Stimulated activated CD8-positive, alpha-beta memory T cell treated with anti-CD3 and anti-CD28 coated beads, Interleukin-12 subunit alpha, Interleukin-12 subunit beta, amount 100 ng/mL, for 24 hours (primary cell): ENCODE results near the gene PMEL.
"Not testable (repeated sequence)": the region's sequence is repeated elsewhere in the genome, so short reads cannot be mapped to it uniquely, and the experiment has no call there.

Source experiments
- DNase-seq: peaks from one replicate; pipeline ENCODE4 v3.0.0-alpha.2; 2020; ENCODE audit errors: extremely low read depth

The PMEL gene

GRCh38 chr12:55965941-55966407 is at the start of gene PMEL:
Gene PMEL, minus strand, starts transcription at chr12:55966042. Its CDS starts 31 bp downstream, at chr12:55966011.
- no peak for DNase-seq

DNA sequence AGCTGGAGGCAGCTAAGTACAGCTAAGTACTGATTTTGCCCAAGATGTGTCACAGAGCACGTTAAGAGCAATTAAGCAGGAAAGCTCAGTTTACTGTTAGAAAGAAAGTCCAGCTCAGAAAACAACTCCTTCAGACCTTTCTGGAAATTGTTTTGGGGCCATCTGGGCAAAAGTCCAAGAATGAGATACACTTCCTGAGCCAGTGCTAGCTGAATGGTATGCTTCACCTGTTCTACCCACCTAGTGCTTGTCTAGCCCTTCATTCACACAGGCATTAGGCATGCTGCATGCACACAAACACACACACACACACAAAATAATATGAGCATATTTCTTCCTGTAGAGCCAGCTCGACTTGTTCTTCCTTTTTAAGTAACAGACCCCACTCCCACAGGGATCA is 48.4 kb upstream of the PMEL start:
- no peak for DNase-seq

DNA sequence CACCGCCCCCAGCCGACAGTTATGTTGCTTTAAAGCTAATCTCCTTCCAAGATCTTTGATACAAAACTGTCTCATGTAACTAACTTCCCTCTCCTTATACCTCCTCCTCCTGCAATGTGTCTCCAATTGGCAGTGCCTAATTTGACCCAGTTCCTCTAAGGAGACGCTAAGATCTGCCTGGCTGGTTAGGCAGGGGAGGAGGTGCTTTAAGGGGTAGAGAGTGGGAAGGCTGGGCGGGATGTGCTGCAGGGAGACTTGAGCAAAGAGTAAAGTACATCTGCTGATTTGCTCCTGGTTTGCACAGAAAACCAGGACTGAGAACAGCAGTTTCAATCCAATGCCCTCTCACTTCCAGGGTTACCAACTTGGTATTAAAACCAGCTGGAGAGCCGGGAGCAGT is 47.6 kb upstream of the PMEL start:
- no peak for DNase-seq

GRCh38 chr12:56011509-56012090 is 45.8 kb upstream of the PMEL start:
- DNase-seq = no peak

- no peak for DNase-seq
Observed at GRCh38 chr12:56010111-56010570, 44.3 kb upstream of the PMEL start.

DNA sequence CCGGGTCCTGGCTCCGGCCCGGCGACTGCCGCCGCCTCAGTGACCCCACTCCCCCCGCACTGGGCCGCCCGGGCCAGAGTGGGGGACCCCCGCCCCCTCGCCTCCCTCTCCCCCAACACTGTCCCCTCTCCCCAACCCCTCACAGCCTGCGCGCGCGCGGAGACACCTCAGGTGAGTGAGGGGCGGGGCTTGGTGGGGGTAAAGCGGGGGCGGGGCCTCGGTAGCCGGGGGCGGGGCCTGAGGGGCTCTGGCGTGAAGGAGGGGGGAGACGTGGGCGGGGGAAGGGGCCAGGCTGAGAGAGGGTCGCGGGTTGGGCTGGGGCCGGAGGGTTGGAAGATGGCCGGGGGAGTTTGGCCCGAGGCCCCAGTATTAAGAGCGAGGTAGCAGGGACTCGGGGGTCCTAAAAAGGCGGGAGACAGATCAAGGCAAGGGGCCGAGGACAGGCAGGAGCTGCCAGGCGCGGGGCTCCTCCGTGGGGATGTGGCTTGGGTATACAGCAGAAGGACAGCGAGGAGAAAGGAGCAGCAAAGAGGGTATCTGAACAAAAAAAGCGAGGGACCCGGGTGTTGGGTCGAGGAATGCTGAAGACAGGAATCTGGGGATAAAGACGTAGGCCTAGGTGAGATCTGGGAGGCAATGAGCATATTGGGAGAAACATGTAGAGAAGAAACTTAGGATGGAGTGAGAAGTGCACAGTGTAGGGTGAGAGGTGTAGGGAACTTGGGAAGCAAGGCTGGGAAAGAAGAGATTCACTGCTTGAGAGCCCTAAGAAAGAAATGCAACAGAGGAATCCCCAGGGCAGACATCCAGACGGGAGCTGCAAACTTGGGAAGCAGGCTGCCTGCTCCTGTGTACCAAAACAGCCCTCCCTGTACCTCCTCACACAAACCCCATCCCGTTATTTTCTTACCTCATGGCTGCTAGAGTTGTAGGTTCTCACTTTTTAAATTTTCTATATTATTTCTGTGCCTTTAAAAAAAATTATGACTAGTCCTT is 42.0 kb upstream of the PMEL start:
- DNase-seq = peak; percentile 42

- no peak for DNase-seq
Observed at GRCh38 chr12:56004211-56004610, 38.4 kb upstream of the PMEL start.

- not testable (repeated sequence) for DNase-seq
Observed at GRCh38 chr12:56003376-56003775, 37.5 kb upstream of the PMEL start.

GRCh38 chr12:56001487-56002100 is 35.8 kb upstream of the PMEL start:
- no peak for DNase-seq

DNA sequence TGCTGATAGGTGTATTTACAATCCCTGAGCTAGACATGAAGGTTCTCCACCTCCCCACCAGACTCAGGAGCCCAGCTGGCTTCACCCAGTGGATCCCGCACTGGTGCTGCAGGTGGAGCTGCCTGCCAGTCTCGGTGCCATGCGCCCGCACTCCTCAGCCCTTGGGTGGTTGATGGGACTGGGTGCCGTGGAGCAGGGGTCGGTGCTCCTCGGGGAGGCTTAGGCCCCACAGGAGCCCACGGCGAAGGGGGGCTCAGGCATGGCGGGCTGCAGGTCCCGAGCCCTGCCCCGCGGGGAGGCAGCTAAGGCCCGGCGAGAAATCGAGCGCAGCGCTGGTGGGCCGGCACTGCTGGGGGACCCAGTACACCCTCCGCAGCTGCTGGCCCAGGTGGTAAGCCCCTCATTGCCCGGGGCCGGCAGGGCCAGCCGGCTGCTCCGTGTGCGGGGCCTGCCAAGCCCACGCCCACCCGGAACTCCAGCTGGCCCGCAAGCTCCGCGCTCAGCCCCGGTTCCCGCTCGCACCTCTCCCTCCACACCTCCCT is 34.2 kb upstream of the PMEL start:
- DNase-seq = not testable (repeated sequence)

DNA sequence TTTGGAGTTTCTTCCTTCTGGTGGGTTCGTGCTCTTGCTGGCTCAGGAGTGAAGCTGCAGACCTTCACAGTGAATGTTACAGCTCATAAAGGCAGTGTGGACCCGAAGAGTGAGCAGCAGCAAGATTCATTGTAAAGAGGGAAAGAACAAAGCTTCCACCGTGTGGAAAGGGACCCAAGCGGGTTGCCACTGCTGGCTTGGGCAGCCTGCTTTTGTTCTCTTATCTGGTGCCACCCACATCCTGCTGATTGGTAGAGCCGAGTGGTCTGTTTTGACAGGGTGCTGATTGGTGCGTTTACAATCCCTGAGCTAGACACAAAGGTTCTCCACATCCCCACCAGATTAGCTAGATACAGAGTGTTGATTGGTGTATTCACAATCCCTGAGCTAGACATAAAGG is 33.7 kb upstream of the PMEL start:
- DNase-seq = not testable (repeated sequence)

DNA sequence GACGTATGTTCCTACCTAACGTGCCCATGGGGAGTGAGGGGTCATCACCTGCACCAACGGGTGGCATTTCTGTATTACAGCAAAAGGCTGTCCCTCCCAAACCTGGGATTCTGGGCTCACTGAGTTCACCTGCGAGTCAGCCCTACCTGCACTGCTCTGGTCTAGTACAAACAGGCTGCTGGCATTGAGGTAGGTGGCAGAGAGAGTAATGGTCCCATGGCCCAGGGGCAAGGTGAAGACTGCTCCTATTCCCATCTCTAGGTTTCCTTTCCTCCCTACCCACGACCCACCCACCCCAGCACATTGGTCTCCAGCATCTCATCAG is 31.7 kb upstream of the PMEL start:
- no peak for DNase-seq

DNA sequence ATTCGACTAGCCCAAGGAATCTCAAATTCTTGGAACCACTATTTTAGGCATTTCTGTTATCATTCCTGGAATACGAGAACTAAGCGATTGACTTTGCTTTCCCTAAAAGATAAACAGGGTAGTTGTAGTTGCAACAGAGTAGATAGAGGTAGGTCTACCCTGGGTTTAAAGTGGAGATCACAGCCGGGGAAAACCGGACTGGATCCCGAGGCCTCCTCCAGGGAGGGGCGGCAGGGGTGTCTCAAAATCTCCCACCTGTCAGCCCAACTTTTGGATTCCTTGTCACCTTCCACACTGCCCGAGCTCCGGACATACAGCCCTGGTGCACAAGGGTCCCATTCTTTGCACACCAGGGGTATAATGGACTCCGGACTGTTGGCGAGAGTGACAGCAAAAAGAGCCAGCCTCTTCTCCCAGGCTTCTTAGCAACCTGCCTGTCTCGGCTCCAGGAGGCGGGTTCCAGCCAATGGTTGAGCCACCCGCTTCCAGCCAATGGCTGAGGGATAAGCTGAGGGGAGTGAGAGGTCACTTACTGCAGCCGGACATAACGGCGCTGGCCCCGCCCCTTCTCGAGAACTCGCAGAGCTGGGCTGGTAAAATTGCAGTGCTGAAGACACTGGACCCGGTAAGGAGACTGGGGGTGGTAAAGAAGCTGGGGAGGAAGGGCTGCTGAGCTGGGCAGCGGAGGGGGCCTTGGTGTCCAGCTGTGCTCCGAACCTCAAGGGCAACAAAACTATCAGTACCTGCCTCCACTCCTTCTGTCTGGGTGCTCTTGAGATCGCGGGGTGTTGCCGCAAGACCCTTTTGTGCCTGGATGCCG is 31.1 kb upstream of the PMEL start, which contains the start of gene SUOX:
TSS of gene SUOX (plus strand) at position 562 of the 820 bp plus-strand sequence. CDS start 4,946 bp downstream, outside the sequence.
- DNase-seq = no peak

DNA sequence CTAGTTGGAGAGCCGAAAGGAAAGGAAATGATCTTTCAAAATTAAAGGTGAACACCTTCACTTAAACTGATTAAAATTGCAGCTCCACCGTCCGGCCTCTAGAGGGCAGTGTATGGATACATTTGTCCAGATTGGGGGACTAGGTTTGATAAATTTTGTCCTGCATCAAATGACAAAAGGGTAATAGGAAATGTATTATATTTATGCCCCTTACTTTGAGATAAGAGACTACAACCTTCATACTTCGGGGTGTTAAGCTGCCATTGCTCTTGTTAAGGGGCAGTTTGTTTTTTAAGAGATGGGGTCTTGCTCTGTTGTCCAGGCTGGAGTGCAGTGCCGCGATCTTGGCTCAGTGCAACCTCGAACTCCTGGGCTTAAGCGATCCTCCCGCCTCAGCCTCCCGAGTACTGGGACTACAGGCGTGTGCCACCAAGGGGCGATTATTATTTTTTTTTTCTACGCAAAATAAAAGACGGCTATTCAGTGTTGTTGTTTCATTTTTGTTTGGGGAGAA is 30.4 kb upstream of the PMEL start:
- no peak for DNase-seq

GRCh38 chr12:55995366-55995765 is 29.5 kb upstream of the PMEL start:
- no peak for DNase-seq

- DNase-seq = no peak
Observed at GRCh38 chr12:55993230-55993853, 27.5 kb upstream of the PMEL start.

- no peak for DNase-seq
Observed at GRCh38 chr12:55991110-55991509, 25.3 kb upstream of the PMEL start.

DNA sequence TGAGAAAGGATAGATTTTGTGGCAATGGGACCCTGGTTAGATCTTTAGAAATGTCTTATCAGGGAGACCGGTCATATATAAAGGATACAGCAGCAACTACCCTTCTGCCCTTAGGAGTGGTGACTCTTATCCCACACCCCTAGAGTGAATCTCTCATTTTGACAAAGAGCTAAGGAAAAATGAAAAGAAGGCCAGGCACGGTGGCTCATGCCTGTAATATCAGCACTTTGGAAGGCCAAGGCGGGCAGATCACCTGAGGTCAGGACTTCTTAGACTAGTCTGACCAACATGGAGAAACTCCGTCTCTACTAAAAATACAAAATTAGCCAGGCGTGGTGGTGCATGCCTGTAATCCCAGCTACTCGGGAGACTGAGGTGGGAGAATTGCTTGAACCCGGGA is 20.1 kb upstream of the PMEL start:
- DNase-seq = not testable (repeated sequence)

DNA sequence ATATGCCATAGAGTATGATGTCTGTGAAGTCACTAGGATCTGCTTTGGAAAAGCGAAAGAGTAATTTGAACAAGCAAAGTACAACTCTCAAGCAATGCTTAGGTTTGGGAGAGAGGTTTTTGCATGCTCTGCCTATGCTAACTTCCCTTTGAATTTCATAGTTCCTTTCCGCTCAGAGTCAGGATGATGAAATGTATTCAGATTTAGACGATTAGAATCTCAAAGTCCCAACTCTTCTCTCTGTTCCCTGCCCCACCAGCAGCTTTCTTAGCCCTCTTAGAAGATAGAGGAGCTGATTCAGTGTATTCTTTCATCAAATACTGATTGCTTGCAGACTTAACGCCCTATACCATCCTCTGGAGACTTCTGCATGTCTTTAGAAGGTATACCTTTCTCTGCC is 19.5 kb upstream of the PMEL start:
- DNase-seq = no peak

DNA sequence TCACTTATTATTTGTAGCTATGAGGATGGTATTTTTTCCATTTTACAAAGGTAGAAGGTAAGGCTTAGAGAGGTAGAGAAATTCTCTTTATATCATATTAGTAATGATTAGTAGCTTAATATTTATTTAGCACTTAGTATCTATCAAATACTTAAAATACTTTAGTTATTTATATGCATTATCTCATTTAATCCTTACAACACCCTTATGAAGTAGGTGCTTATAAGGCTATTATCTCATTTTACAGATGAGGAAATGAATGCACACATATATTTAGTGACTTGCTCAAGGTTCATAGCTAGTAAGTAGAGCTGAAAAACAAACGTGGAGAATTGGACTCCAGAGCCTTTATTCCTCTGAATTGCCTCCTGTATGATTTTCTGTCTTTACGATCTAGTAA is 19.0 kb upstream of the PMEL start:
- no peak for DNase-seq
